Epithelial cell of esophagus (primary cell): ENCODE results near the gene GAB4.
"Not testable (repeated sequence)": the region's sequence is repeated elsewhere in the genome, so short reads cannot be mapped to it uniquely, and the experiment has no call there.

ENCODE experiments used
- DNase-seq: peaks from one replicate; pipeline ENCODE4 v3.0.0; 2010; ENCODE audit warnings: low read depth
- H3K4me3 ChIP-seq: 2 replicates; pipeline ENCODE4 v1.5.1; 2011; ENCODE audit warnings: mild to moderate bottlenecking, low read length, control low read depth
- TF ChIP-seq, protein P1 (sequence below): IDR thresholded peaks from 2 replicates; pipeline ENCODE4 v1.5.1; 2011; ENCODE audit warnings: low read depth, mild to moderate bottlenecking, low read length, control low read depth, inconsistent platforms; ENCODE audit not compliant: insufficient read depth; ENCODE audit errors: missing control alignments

The GAB4 gene

GRCh38 chr22:17035246-17035645, 27.2 kb upstream of the GAB4 start:
- TF ChIP-seq, protein P1, sequence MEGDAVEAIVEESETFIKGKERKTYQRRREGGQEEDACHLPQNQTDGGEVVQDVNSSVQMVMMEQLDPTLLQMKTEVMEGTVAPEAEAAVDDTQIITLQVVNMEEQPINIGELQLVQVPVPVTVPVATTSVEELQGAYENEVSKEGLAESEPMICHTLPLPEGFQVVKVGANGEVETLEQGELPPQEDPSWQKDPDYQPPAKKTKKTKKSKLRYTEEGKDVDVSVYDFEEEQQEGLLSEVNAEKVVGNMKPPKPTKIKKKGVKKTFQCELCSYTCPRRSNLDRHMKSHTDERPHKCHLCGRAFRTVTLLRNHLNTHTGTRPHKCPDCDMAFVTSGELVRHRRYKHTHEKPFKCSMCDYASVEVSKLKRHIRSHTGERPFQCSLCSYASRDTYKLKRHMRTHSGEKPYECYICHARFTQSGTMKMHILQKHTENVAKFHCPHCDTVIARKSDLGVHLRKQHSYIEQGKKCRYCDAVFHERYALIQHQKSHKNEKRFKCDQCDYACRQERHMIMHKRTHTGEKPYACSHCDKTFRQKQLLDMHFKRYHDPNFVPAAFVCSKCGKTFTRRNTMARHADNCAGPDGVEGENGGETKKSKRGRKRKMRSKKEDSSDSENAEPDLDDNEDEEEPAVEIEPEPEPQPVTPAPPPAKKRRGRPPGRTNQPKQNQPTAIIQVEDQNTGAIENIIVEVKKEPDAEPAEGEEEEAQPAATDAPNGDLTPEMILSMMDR, result no peak
- no peak for DNase-seq
- no peak overlapping the region for H3K4me3 ChIP-seq

DNA sequence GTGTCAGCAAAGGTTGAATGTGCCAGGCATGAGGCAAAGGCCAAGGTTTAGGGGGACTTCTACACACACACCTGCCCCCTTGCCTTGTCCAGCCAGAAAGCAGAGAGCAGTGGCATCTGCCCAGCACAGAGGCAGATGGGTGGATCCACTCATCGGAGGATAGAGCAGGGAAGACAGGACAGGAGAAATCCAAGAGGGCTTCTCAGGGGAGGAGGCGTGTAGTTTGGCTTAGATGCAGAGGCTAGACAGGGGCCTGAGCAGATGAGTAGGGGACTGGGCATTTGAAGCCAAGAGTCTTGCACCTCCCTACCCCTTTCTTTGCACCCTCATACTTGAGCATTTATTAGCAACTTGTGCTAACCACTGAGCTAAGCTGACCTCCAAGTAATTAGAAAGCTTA, 26.5 kb upstream of the GAB4 start:
- DNase-seq, H3K4me3 ChIP-seq: not testable (repeated sequence)

GRCh38 chr22:17032277-17032676, 24.3 kb upstream of the GAB4 start:
- DNase-seq, H3K4me3 ChIP-seq: not testable (repeated sequence)

GRCh38 chr22:17024380-17024779, 16.4 kb upstream of the GAB4 start:
- DNase-seq, H3K4me3 ChIP-seq: not testable (repeated sequence)

DNA sequence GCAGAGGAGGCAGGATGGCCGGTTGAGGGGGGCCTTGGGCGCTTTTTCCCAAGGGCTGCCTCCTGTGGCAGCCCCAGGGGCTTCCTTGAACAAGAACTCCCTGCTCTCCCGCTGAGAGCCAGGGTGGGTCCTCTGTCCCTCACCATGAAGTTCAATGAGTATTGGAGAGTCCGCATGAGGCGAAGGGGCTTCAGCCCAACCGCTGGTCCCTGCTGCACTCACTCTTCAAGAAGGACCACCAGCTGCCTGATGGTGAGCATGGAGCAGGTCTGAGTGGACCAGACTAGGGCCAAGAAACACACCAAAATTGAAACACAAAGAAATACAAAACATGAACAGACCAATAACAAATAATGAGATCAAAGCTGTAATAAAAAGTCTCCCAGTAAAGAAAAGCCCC, 7.5 kb upstream of the GAB4 start:
- not testable (repeated sequence) for DNase-seq

DNA sequence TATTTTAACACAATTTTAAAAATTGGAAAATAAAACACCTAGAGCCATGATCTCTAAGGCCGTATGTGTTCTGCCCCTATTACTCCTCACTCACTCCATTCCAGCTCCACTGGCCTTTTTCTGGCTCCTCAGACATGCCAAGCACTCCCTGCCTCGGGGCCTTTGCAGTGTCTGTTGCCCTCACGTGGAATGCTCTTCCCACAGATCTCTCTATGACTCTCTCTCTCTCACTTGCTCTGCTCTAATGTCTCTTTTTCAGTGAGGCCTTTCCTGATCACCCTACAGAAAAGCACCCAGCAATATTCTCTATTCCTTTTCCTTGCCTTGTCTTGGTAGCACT, 6.0 kb upstream of the GAB4 start:
- not testable (repeated sequence) for DNase-seq, H3K4me3 ChIP-seq

More for the DNA sequence above, 7.5 kb upstream of the GAB4 start:
- H3K4me3 ChIP-seq, result not testable (repeated sequence)

GRCh38 chr22:17013396-17014100, 5.5 kb upstream of the GAB4 start:
- no peak for DNase-seq
- H3K4me3 ChIP-seq, result no peak overlapping the region
- TF ChIP-seq, protein P1, result no peak

GRCh38 chr22:17012267-17012666, 4.2 kb upstream of the GAB4 start:
- TF ChIP-seq, protein P1, result no peak

GRCh38 chr22:17009640-17010291, 1.7 kb upstream of the GAB4 start:
- H3K4me3 ChIP-seq, result no peak overlapping the region
- no peak for DNase-seq
- TF ChIP-seq, protein P1, result no peak

More at GRCh38 chr22:17012267-17012666, 4.2 kb upstream of the GAB4 start:
- H3K4me3 ChIP-seq, result no peak overlapping the region
- no peak for DNase-seq

GRCh38 chr22:17007257-17007656, 765 bp downstream of the GAB4 start:
- no peak overlapping the region for H3K4me3 ChIP-seq
- no peak for DNase-seq
- TF ChIP-seq, protein P1, result no peak
